GM10248 (cell line): ENCODE data around the gene PRDM7.

Experiments used
- CTCF ChIA-PET: fragments of 300-600 bp; sonication (Branson Sonifier 250); formaldehyde crosslinking; extraction: SDS; loops from one replicate; lab custom pipeline; 2021; ENCODE audit warnings: antibody characterized with exemption; lab: Yijun Ruan, JAX
- POLR2A ChIA-PET: fragments of 350-650 bp; sonication (Branson Sonifier 250); formaldehyde crosslinking; extraction: SDS; loops from one replicate; lab custom pipeline; 2020; ENCODE audit warnings: antibody characterized with exemption; lab: Yijun Ruan, JAX
- DNase-seq: peaks from one replicate; pipeline ENCODE4 v3.0.0; 2012; ENCODE audit errors: extremely low spot score
- CTCF ChIP-seq: IDR thresholded peaks from 2 replicates; pipeline ENCODE4 v1.5.1; 2012; ENCODE audit warnings: mild to moderate bottlenecking, low read depth; ENCODE audit errors: extremely low read depth, missing control alignments, control extremely low read depth

The PRDM7 gene

GRCh38 chr16:90031186-90031930, 45.8 kb downstream of the PRDM7 start:
- POLR2A ChIA-PET, result interaction anchor here (0.6 kb wide), 1 partner anchor 1365 kb away, joined by 4 read pairs; no protein-coding TSS in a partner anchor
- DNase-seq, result no peak
- CTCF ChIA-PET, result interaction anchor here (1.3 to 1.4 kb wide), 2 partner anchors 13 kb away, joined by 3 to 4 read pairs; partner anchors contain the start of gene DBNDD1
- no peak for TF ChIP-seq CTCF

GRCh38 chr16:90028985-90029384, 48.1 kb downstream of the PRDM7 start:
- CTCF ChIA-PET, result no interaction called here
- DNase-seq, result no peak
- POLR2A ChIA-PET, result no interaction called here
- TF ChIP-seq CTCF, result no peak

- ChIA-PET CTCF (no interaction called here), POLR2A (no interaction called here)
- no peak for DNase-seq
- TF ChIP-seq CTCF, result no peak
Observed at GRCh38 chr16:90027611-90028010, 49.5 kb downstream of the PRDM7 start.

GRCh38 chr16:90026135-90026534, 51.0 kb downstream of the PRDM7 start:
- DNase-seq, result no peak
- POLR2A ChIA-PET, result no interaction called here
- no peak for TF ChIP-seq CTCF
- CTCF ChIA-PET, result no interaction called here

- POLR2A ChIA-PET, result no interaction called here
- CTCF ChIA-PET, result interaction anchor here (1.6 kb wide), 1 partner anchor 59 kb away, joined by 3 read pairs; no protein-coding TSS in a partner anchor
- no peak for DNase-seq
- TF ChIP-seq CTCF, result no peak
Observed at GRCh38 chr16:90023078-90023447, 54.1 kb downstream of the PRDM7 start.

GRCh38 chr16:90022209-90023077, 54.7 kb downstream of the PRDM7 start:
- peak; percentile 95 for DNase-seq
- ChIA-PET CTCF (no interaction called here), POLR2A (no interaction called here)
- no peak for TF ChIP-seq CTCF
